Duodenal mucosa (tissue), 2 donors: ENCODE data around the gene CHST9.

Experiments used
- H3K27ac ChIP-seq: one replicate; pipeline ENCODE4 v1.7.0; 2013; ENCODE audit warnings: low read depth, low read length
- H3K27me3 ChIP-seq, 2 donors: one replicate each; pipeline ENCODE4 v1.7.0; 2013; ENCODE audit warnings: low read length in 2 of 2, control low read depth in 1 of 2; ENCODE audit not compliant: insufficient read depth in 2 of 2, control insufficient read depth in 1 of 2
- H3K36me3 ChIP-seq, 2 donors: one replicate each; pipeline ENCODE4 v1.7.0; 2013; ENCODE audit warnings: low read length in 2 of 2, control low read depth in 1 of 2; ENCODE audit not compliant: insufficient read depth in 2 of 2, control insufficient read depth in 1 of 2
- H3K4me1 ChIP-seq, 2 donors: one replicate each; pipeline ENCODE4 v1.7.0; 2013; ENCODE audit warnings: low read length in 2 of 2, control low read depth in 1 of 2; ENCODE audit not compliant: insufficient read depth in 2 of 2, control insufficient read depth in 1 of 2
- H3K4me3 ChIP-seq, 2 donors: one replicate each; pipeline ENCODE4 v1.7.0; 2013; ENCODE audit warnings: low read length in 2 of 2, low read depth in 1 of 2
- H3K9ac ChIP-seq, 2 donors: one replicate each; pipeline ENCODE4 v1.7.0; 2013; ENCODE audit warnings: low read length in 2 of 2, low read depth in 1 of 2
- H3K9me3 ChIP-seq, 2 donors: one replicate each; pipeline ENCODE4 v1.7.0; 2013; ENCODE audit warnings: low read length in 2 of 2, control low read depth in 1 of 2; ENCODE audit not compliant: control insufficient read depth in 1 of 2

Gene CHST9

DNA sequence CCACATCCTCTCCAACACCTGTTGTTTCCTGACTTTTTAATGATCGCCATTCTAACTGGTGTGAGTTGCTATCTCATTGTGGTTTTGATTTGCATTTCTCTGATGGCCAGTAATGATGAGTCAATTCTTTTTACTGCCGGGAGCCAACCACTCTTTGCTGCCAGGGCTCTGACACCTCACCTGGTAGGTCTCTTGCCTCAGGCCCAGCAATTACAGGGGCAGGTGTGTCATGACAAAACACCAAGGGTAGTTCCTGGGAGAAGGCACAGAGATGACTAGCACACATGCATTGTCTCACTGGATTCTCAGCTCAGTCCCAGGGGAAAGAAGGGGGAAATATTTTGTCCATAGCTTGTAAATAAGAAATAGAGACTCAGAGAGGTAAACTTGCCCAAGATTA lies 122.3 kb downstream of the CHST9 start:
- H3K4me3 ChIP-seq, result no peak overlapping the region
- H3K27me3 ChIP-seq, result peaks cover 0 to 2% of the 10 kb centered on the region in 2 donors
- no peaks in the 10 kb centered on the region for H3K9me3 ChIP-seq
- no peak overlapping the region for H3K27ac ChIP-seq
- H3K9ac ChIP-seq, result no peak overlapping the region
- no peaks in the 10 kb centered on the region for H3K36me3 ChIP-seq
- H3K4me1 ChIP-seq, result no peaks in the 10 kb centered on the region

DNA sequence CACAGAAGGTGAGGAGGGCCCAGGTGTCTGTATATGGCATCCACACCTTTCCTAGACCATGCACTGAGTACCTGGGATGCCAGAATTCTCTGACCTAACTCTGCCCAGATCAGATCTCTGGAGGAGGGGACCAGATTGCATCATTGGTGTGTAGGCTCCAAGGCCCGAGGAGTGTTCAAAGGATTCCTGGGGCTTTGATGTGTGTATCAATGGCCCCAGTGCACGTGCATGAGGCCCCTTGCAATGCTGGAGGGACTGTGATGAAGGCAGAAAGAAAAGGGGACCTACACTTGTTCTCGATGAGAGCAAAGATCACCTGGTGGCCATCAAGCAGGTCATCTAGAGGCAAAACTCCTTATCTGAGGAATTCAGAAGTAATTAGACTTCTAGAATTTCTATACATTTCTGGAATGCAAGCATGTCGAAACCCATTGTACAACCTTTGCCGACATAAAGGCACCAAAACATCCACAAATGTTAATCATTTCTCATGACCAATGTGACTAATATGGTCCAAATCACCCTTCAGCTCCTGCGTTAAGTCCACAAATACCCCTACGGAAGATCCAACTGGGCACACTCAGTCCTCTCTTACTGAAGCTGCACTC lies 123.5 kb downstream of the CHST9 start:
- Histone ChIP-seq H3K27me3 (peaks cover 0 to 2% of the 10 kb centered on the region in 2 donors), H3K9ac (no peak overlapping the region), H3K4me1 (no peaks in the 10 kb centered on the region)

DNA sequence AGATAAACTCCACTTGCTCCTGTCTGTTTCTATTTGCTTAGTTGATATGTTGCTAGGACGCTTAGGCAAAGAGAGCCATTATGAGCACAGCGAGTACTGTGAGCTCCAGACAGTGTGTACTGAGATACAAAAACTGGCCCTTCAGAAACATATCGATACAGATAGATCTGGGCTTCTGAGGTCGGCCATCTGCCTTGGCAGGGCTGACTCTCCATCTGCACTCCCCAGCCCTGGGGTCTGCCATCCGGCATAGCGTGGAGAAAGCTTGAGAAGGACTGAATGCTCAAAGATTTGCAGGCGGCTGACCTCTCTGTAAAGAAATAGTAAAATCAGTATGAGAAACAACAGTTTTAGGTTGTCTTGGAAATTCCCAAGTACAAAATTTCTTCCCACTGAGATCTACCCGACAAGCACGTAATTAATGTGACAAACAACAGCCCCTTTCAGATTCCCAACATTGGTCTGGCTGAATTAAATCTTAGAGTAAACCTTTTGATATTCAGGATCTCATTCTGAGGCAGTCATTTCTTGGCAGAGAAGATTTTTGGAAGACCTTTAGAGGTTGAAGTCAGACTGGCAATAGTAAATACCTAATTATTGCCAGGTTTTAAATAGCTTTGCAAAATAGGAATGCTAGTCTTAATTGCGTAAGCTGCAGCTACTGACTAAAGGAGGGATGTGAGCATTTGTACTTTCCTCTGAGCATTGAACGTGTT lies 127.4 kb downstream of the CHST9 start:
- Histone ChIP-seq H3K9ac (no peak overlapping the region), H3K4me3 (no peak overlapping the region), H3K36me3 (no peaks in the 10 kb centered on the region), H3K27me3 (peaks cover 0 to 2% of the 10 kb centered on the region in 2 donors), H3K4me1 (no peaks in the 10 kb centered on the region), H3K9me3 (no peaks in the 10 kb centered on the region), H3K27ac (no peak overlapping the region)

More for the DNA sequence above, 123.5 kb downstream of the CHST9 start:
- Histone ChIP-seq H3K36me3 (no peaks in the 10 kb centered on the region), H3K27ac (no peak overlapping the region), H3K4me3 (no peak overlapping the region), H3K9me3 (no peaks in the 10 kb centered on the region)

DNA sequence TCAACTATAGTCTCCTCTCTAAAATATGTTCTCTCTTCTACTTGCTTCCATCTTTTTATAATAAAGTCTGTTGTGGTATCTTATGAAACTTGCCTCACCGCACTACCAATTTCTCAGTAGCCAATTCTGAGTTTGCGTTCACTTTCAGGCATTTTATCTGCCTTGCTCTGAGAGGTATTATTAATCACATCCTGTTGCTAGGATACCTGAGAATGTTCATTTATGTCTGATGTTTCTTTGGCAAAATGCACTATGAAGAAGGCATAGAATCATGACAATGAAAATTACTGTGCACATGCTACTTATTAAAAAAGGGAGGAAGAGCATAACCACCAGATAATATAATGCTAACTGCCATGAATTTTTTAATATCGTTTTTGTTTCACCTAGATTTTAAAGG lies 130.2 kb downstream of the CHST9 start:
- peaks cover 0 to 2% of the 10 kb centered on the region in 2 donors for H3K27me3 ChIP-seq
- H3K4me1 ChIP-seq, result no peaks in the 10 kb centered on the region
- no peak overlapping the region for H3K27ac ChIP-seq
- H3K9me3 ChIP-seq, result no peaks in the 10 kb centered on the region
- H3K9ac ChIP-seq, result no peak overlapping the region
- no peaks in the 10 kb centered on the region for H3K36me3 ChIP-seq
- no peak overlapping the region for H3K4me3 ChIP-seq

DNA sequence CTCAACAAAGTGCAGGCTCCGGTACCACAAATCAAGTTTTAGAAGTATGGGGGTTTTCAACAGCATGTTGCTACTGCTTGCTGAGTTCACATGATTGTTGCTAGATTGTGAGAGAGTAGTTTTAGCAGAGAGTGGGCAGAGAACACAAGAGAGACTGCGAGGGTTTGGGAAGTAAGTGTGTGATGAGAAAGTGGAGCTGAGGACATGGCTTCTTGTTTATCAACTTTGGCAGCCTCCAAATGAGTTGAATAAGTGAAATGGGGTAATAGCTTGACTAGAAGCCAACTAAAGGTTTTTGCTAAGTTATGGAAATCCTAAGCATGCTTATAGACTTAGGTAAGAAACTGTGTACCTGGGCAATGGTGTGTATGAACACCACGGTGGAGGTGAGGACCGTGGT lies 135.1 kb downstream of the CHST9 start:
- H3K27ac ChIP-seq, result no peak overlapping the region
- H3K36me3 ChIP-seq, result no peaks in the 10 kb centered on the region
- no peaks in the 10 kb centered on the region for H3K27me3 ChIP-seq
- H3K4me3 ChIP-seq, result no peak overlapping the region
- no peaks in the 10 kb centered on the region for H3K4me1 ChIP-seq
- H3K9me3 ChIP-seq, result no peaks in the 10 kb centered on the region
- H3K9ac ChIP-seq, result no peak overlapping the region

DNA sequence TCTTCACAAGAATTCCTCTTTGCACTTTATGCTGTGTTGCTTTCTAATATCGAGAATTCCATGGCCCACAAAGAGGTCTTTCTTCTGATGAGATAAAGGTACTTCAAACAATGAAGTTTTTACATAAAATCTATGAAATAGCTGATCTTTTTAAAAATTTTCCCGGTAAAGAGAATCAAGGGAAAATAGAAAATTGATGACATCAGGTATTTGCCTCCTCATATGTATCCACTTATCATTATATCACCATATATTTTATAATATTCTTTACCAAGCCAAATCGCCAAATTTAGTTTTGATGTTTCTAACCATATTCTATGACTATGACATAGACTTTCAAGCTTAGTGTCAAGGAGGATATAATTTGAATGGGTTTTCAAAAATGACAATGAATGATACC lies 139.8 kb downstream of the CHST9 start:
- no peaks in the 10 kb centered on the region for H3K36me3 ChIP-seq
- H3K9ac ChIP-seq, result no peak overlapping the region
- no peaks in the 10 kb centered on the region for H3K9me3 ChIP-seq
- H3K4me1 ChIP-seq, result no peaks in the 10 kb centered on the region
- no peak overlapping the region for H3K27ac ChIP-seq
- no peak overlapping the region for H3K4me3 ChIP-seq
- no peaks in the 10 kb centered on the region for H3K27me3 ChIP-seq

DNA sequence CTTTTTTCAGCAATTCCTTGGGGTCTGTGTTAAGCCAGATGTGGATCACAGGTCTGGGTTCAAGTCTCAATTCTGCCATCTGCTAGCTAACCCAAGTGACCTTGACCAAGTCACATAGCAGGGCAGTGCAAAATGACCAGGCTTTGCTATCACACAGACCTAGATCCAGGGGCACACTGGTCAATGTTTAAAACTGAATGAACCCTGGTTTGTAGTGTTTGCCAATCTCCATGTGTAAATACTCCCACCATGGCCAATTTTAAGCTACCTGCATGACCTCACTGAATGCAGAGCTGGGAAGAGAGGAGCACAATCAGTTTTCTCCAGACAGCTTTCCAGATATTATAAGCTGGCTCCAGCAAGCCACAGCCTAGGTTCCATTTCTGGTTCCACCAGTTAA lies 142.9 kb downstream of the CHST9 start:
- Histone ChIP-seq H3K36me3 (no peaks in the 10 kb centered on the region), H3K27ac (no peak overlapping the region), H3K4me1 (no peaks in the 10 kb centered on the region), H3K9ac (no peak overlapping the region), H3K27me3 (no peaks in the 10 kb centered on the region), H3K9me3 (no peaks in the 10 kb centered on the region), H3K4me3 (no peak overlapping the region)

DNA sequence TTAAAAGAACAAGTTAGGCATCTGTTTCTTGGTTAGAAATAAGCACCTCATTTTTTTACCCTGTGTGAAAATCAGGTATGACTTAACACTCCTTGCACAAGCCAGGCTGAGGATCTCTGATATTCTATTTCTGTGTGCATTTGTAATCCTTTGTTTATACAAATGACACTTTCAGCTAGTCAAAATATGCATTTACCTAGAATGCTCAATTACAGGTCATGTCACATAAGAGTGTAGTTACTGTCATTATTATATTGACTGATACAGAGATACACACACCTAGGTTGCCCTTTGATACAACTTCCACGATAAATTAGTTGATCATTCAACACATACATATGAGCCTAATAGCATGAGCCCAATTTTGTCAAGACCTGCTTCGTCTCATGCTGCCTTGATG lies 144.3 kb downstream of the CHST9 start:
- no peak overlapping the region for H3K4me3 ChIP-seq
- H3K27ac ChIP-seq, result no peak overlapping the region
- H3K9me3 ChIP-seq, result no peaks in the 10 kb centered on the region
- no peaks in the 10 kb centered on the region for H3K36me3 ChIP-seq
- no peaks in the 10 kb centered on the region for H3K27me3 ChIP-seq
- no peaks in the 10 kb centered on the region for H3K4me1 ChIP-seq
- no peak overlapping the region for H3K9ac ChIP-seq

DNA sequence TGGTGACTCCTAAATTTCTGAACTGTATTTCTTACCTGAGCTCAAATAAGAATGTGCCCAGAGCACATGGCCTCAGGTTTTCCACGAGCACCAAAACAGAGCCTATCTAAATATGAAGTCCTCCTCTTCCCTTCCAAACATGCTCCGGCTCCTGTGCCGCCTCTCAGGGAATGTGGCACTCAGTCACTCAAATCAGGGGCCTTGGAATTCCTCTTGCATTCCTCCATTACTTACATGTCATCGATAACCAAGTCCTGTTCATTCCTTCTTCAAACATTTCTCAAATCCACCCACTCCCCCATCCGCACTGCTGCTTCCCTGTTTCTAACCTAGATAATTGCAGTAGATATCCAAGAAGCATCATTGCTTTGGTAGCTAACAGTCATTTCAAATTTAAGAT lies 151.4 kb downstream of the CHST9 start:
- H3K4me1 ChIP-seq, result no peaks in the 10 kb centered on the region
- no peaks in the 10 kb centered on the region for H3K36me3 ChIP-seq
- no peak overlapping the region for H3K27ac ChIP-seq
- no peaks in the 10 kb centered on the region for H3K9me3 ChIP-seq
- no peaks in the 10 kb centered on the region for H3K27me3 ChIP-seq
- H3K9ac ChIP-seq, result no peak overlapping the region
- H3K4me3 ChIP-seq, result no peak overlapping the region

DNA sequence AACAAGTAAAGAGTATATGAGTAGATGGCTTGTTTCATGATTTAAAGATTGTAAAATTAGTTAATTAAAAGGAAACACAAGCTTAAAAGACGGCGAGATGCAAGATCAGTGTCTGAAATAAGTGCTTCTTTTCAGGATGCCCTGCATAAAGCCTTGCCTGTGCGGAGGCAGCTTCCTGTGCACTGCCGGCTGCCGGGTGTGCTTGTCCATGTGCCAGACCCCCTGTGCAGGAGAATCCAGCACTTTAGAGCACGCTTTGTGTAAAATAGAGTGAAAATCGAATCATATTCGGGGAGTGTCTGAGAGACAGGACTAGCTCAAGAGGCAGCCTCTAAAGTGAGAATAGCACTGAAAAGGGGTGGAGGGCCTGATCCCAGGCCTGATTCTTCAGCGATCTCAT lies 154.7 kb downstream of the CHST9 start:
- Histone ChIP-seq H3K4me1 (no peaks in the 10 kb centered on the region), H3K9ac (no peak overlapping the region), H3K36me3 (no peaks in the 10 kb centered on the region), H3K27me3 (no peaks in the 10 kb centered on the region), H3K4me3 (no peak overlapping the region), H3K9me3 (no peaks in the 10 kb centered on the region), H3K27ac (no peak overlapping the region)
